ENCODE measurements around the gene NFE2L2.

The NFE2L2 gene

GRCh38 chr2:177289824-177290628, 25.5 kb upstream of the NFE2L2 start:
- Mint-ChIP-seq H3K4me3 (no peak overlapping the region), H3K27me3 (ENCODE audit: low read depth) (peaks cover 5% of the 10 kb centered on the region), H3K9me3 (no peaks in the 10 kb centered on the region), H3K36me3 (ENCODE audit: low read depth) (no peaks in the 10 kb centered on the region), H3K4me1 (peaks cover 2% of the 10 kb centered on the region), H3K27ac (no peak overlapping the region)
- TF ChIP-seq, protein P1, sequence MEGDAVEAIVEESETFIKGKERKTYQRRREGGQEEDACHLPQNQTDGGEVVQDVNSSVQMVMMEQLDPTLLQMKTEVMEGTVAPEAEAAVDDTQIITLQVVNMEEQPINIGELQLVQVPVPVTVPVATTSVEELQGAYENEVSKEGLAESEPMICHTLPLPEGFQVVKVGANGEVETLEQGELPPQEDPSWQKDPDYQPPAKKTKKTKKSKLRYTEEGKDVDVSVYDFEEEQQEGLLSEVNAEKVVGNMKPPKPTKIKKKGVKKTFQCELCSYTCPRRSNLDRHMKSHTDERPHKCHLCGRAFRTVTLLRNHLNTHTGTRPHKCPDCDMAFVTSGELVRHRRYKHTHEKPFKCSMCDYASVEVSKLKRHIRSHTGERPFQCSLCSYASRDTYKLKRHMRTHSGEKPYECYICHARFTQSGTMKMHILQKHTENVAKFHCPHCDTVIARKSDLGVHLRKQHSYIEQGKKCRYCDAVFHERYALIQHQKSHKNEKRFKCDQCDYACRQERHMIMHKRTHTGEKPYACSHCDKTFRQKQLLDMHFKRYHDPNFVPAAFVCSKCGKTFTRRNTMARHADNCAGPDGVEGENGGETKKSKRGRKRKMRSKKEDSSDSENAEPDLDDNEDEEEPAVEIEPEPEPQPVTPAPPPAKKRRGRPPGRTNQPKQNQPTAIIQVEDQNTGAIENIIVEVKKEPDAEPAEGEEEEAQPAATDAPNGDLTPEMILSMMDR (IDR thresholded peaks at IDR 0.05; ENCODE audit: unreplicated experiment in 3 of 3) = no peak

GRCh38 chr2:177287814-177288213, 23.3 kb upstream of the NFE2L2 start:
- H3K4me1 Mint-ChIP-seq = peaks cover 16% of the 10 kb centered on the region
- no peaks in the 10 kb centered on the region for H3K9me3 Mint-ChIP-seq
- TF ChIP-seq, protein P1 (IDR thresholded peaks at IDR 0.05; ENCODE audit: unreplicated experiment in 3 of 3) = no peak
- H3K27ac Mint-ChIP-seq = no peak overlapping the region
- H3K4me3 Mint-ChIP-seq = no peak overlapping the region
- H3K27me3 Mint-ChIP-seq (ENCODE audit: low read depth) = no peaks in the 10 kb centered on the region
- H3K36me3 Mint-ChIP-seq (ENCODE audit: low read depth) = no peaks in the 10 kb centered on the region

DNA sequence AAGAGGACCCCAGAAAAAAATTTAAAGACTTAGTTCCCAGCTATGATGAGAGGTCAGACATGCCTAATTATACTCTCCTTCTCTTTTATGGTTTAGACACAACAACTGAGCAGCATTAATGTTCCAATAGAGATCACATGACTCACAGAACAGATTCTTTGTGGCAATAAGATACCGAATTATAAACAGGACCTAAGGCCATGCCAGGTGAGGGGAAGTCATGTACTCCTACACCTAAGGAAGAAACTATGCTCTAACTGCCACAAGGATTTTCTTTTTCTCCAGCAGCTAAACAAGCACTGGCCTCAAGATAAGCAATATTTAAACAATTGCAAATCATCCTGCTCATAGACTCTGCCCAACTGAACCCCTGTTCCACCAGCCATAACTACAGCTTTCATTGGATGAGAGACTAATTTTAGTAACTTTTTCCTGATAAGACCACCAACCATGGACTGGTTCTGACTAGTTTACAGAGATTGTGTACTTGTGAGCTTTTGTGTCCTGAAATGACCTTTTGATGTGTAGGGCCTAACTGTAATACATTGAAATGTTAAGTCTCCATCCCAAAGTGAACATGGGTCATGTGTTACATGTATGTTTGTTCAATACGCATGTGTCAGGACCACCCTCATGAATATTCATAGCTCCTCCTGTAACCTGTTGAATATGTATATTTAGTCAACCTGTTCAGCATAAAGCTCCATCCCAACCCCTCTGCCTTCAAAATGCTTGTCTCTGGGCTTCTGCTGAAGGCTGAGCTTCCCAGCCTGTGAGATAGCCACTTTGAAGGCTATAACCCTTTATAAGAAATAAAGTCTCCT, 21.6 kb upstream of the NFE2L2 start:
- Mint-ChIP-seq H3K9me3 (no peaks in the 10 kb centered on the region), H3K4me3 (no peak overlapping the region), H3K4me1 (peaks cover 25% of the 10 kb centered on the region), H3K27ac (no peak overlapping the region), H3K36me3 (ENCODE audit: low read depth) (no peaks in the 10 kb centered on the region), H3K27me3 (ENCODE audit: low read depth) (no peaks in the 10 kb centered on the region)
- TF ChIP-seq, protein P1 (IDR thresholded peaks at IDR 0.05; ENCODE audit: unreplicated experiment in 3 of 3) = no peak

DNA sequence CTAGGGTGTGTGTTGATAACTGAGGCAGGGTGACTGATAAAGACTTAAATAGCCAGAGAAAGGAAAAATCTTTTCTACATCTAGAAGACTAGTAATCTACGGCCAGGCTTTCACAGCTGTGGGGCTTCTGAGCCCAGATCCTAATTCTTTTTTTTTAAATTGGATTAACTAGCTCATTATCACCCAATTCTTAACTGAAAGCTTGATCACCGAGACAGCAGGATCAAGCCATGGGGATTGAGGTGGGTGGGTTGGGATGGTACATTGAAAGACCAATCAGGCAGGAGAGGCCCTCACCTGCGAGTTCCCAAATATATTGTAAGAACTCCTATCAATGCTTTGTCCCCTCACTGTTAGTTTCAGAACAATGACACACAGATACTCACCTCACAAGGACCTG, 20.0 kb upstream of the NFE2L2 start:
- H3K9me3 Mint-ChIP-seq = no peaks in the 10 kb centered on the region
- TF ChIP-seq, protein P1 (IDR thresholded peaks at IDR 0.05; ENCODE audit: unreplicated experiment in 3 of 3) = no peak
- H3K27ac Mint-ChIP-seq = no peak overlapping the region
- H3K36me3 Mint-ChIP-seq (ENCODE audit: low read depth) = no peaks in the 10 kb centered on the region
- H3K4me1 Mint-ChIP-seq = peaks cover 25% of the 10 kb centered on the region
- no peak overlapping the region for H3K4me3 Mint-ChIP-seq
- H3K27me3 Mint-ChIP-seq (ENCODE audit: low read depth) = no peaks in the 10 kb centered on the region

- TF ChIP-seq, protein P1 (IDR thresholded peaks at IDR 0.05; ENCODE audit: unreplicated experiment in 3 of 3) = no peak
- peaks cover 25% of the 10 kb centered on the region for H3K4me1 Mint-ChIP-seq
- no peak overlapping the region for H3K4me3 Mint-ChIP-seq
- no peaks in the 10 kb centered on the region for H3K27me3 Mint-ChIP-seq (ENCODE audit: low read depth)
- H3K36me3 Mint-ChIP-seq (ENCODE audit: low read depth) = no peaks in the 10 kb centered on the region
- H3K9me3 Mint-ChIP-seq = no peaks in the 10 kb centered on the region
- peak overlapping the region in 1 of 3 experiments; percentile 56 for H3K27ac Mint-ChIP-seq
These were observed 19.4 kb upstream of the NFE2L2 start for GRCh38 chr2:177283906-177284305.
